Measurements from ENCODE around the gene CAMK2G. TPM values are rescaled to one million over a fixed set of nuclear protein-coding genes. Genes with fewer than 3 reads are reported as not detected.

The CAMK2G gene
- total RNA-seq, 3 donors from 2014 or later = 53.5 to 141 (median 57.2) TPM

DNA sequence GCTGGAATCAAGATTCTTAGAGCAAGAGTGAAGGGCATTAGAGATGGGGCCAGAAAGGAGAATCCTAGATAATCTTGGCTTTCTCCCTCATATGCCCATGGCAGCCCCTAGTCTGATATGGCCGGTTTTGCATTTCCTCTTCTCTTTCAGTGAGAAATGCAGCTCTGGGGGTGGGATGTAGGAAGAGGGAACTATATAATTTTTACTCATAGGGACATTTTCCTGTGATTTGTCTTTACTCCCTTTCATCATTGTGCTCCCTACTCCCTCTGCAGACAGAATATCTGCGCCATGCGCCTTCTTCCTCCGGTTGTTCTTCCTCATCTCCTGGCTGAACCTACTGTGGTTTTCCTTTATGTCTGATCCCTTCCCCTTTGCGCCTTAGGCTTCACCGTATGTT lies 109.3 kb downstream of the CAMK2G start:
- ATAC-seq (no peak), DNase-seq (no peak)
- no peak overlapping the region for H3K4me3 ChIP-seq
- intact Hi-C loops (cut with DNase I, micrococcal nuclease) = no loop called here
- H3K36me3 ChIP-seq (ENCODE audit: low read depth) = peaks cover 10% of the 10 kb centered on the region
- H3K9me3 ChIP-seq = no peaks in the 10 kb centered on the region
- TF ChIP-seq, protein P1, sequence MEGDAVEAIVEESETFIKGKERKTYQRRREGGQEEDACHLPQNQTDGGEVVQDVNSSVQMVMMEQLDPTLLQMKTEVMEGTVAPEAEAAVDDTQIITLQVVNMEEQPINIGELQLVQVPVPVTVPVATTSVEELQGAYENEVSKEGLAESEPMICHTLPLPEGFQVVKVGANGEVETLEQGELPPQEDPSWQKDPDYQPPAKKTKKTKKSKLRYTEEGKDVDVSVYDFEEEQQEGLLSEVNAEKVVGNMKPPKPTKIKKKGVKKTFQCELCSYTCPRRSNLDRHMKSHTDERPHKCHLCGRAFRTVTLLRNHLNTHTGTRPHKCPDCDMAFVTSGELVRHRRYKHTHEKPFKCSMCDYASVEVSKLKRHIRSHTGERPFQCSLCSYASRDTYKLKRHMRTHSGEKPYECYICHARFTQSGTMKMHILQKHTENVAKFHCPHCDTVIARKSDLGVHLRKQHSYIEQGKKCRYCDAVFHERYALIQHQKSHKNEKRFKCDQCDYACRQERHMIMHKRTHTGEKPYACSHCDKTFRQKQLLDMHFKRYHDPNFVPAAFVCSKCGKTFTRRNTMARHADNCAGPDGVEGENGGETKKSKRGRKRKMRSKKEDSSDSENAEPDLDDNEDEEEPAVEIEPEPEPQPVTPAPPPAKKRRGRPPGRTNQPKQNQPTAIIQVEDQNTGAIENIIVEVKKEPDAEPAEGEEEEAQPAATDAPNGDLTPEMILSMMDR (IDR thresholded peaks at IDR 0.05) = no peak
- no peaks in the 10 kb centered on the region for H3K4me1 ChIP-seq (ENCODE audit: low read depth)

DNA sequence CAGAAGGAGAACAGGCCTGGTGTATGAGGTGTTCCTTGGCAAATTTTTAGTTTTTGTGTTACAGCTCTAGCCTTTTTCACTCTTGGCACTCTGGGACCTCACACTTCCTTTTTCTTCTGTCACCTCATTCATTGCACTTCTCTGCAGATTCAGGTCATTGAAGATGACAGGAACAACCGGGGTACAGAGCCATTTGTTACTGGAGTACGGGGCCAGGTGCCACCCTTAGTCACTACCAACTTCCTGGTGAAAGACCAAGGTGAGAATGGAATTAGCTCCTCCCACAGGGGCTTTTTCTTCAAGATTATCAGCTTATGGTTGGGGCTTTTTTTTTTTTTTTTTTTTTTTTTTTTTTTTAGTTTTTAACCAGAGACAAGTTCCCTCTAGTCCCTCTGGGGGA lies 111.0 kb downstream of the CAMK2G start:
- ATAC-seq (no peak), DNase-seq (no peak)
- Histone ChIP-seq H3K9me3 (no peaks in the 10 kb centered on the region), H3K4me1 (ENCODE audit: low read depth) (no peaks in the 10 kb centered on the region), H3K4me3 (no peak overlapping the region), H3K36me3 (ENCODE audit: low read depth) (peaks cover 10% of the 10 kb centered on the region)
- intact Hi-C loops (cut with DNase I, micrococcal nuclease) = no loop called here
- TF ChIP-seq, protein P1 (IDR thresholded peaks at IDR 0.05) = no peak

DNA sequence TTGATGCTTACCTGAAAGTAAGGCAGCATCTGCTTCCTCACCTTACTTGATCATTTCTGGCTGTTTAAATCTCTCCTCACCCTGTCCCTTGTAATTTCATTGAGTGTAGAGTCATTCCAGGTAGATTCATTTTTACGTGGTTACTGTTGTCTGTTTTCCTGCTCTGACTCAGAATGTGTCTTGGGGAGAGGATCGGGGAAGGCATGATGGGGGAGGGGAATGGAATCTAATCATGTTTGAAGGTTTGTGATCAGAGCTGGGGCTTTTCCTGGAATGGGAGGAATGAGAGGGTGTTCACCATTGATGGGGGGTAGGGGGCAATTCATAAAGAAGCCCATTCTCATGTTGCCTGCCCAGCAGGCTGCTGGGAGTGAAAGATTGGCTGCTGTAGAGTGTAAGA lies 111.4 kb downstream of the CAMK2G start:
- TF ChIP-seq, protein P1 (IDR thresholded peaks at IDR 0.05) = no peak
- DNase-seq = no peak
- intact Hi-C loops (cut with DNase I, micrococcal nuclease) = no loop called here
- no peak overlapping the region for H3K4me3 ChIP-seq
- H3K9me3 ChIP-seq = no peaks in the 10 kb centered on the region
- no peaks in the 10 kb centered on the region for H3K4me1 ChIP-seq (ENCODE audit: low read depth)
- no peak for ATAC-seq
- H3K36me3 ChIP-seq (ENCODE audit: low read depth) = peaks cover 10% of the 10 kb centered on the region

Other genes with a start within 250 kb of the CAMK2G start
- not detected for gene MYOZ1, start 233.1 kb downstream of the CAMK2G start, total RNA-seq
- gene SYNPO2L, start 218.5 kb downstream of the CAMK2G start, total RNA-seq = under 1 TPM in 1 of 3 donors, not detected in 2; 0.05 TPM
- gene AGAP5, start 176.4 kb downstream of the CAMK2G start, total RNA-seq = 10 to 100 TPM in 1 of 3 donors, 1 to 10 TPM in 2; 6.4 to 12.8 (median 10.0) TPM
- 10 to 100 TPM; 64.5 to 73.6 (median 71.2) TPM for gene SEC24C, start 130.2 kb downstream of the CAMK2G start, total RNA-seq
- 10 to 100 TPM; 19.8 to 26.2 (median 22.7) TPM for gene CHCHD1, start 92.5 kb downstream of the CAMK2G start, total RNA-seq
- 100 to 1,000 TPM in 1 of 3 donors, 10 to 100 TPM in 2; 72.5 to 119 (median 90.1) TPM for gene ZSWIM8, start 88.9 kb downstream of the CAMK2G start, total RNA-seq
- gene NDST2, start 63.0 kb downstream of the CAMK2G start, total RNA-seq = 10 to 100 TPM; 26.7 to 39.0 (median 29.0) TPM
- gene PLAU, start 36.6 kb upstream of the CAMK2G start, total RNA-seq = 10 to 100 TPM in 1 of 3 donors, 1 to 10 TPM in 2; 4.6 to 10.3 (median 5.8) TPM
- gene VCL, start 123.6 kb upstream of the CAMK2G start, total RNA-seq = 100 to 1,000 TPM; 114 to 292 (median 117) TPM